ENCODE measurements around the gene ARID1B.

ARID1B gene

DNA sequence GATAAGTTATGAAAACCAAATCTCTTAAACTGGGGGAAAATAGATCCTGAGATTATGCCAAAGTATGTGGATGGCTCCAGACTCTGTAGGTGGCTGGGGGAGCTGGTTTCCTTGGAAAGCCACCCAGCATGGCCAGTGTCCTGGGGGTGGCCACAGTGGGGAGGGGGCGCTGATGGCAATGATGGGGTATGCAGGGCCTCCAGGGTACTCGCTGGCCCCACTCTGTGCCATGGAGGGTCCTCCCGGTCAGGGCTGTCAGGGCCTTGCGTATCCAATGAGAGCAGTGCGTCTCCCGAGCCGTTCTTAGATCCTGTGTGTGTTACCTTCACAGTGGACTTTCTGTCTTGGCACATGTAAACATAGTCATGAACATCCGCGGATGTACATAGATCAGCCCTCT lies 393.4 kb downstream of the ARID1B start (continued):
- TF ChIP-seq ZNF362 (tag by site-specific recombination; IDR thresholded peaks at IDR 0.05) (no peak), ZBTB10 (tag by site-specific recombination; IDR thresholded peaks at IDR 0.05) (no peak), ZNF169 (tag by site-specific recombination; IDR thresholded peaks at IDR 0.05) (no peak), ZNF311 (tag by site-specific recombination; IDR thresholded peaks at IDR 0.05; ENCODE audit: borderline replicate concordance) (no peak), SP3 (tag by site-specific recombination; IDR thresholded peaks at IDR 0.05) (no peak), ZNF112 (tag by site-specific recombination; IDR thresholded peaks at IDR 0.05) (no peak), ZNF302 (tag by site-specific recombination; IDR thresholded peaks at IDR 0.05; ENCODE audit: low read depth) (no peak), ZBTB20 (tag by site-specific recombination; IDR thresholded peaks at IDR 0.05) (no peak), ZSCAN18 (tag by site-specific recombination; IDR thresholded peaks at IDR 0.05) (no peak), ZNF560 (tag by site-specific recombination; IDR thresholded peaks at IDR 0.05; ENCODE audit: borderline replicate concordance) (no peak), RBAK (tag by site-specific recombination; IDR thresholded peaks at IDR 0.05) (no peak)
- TF ChIP-seq, protein P1, sequence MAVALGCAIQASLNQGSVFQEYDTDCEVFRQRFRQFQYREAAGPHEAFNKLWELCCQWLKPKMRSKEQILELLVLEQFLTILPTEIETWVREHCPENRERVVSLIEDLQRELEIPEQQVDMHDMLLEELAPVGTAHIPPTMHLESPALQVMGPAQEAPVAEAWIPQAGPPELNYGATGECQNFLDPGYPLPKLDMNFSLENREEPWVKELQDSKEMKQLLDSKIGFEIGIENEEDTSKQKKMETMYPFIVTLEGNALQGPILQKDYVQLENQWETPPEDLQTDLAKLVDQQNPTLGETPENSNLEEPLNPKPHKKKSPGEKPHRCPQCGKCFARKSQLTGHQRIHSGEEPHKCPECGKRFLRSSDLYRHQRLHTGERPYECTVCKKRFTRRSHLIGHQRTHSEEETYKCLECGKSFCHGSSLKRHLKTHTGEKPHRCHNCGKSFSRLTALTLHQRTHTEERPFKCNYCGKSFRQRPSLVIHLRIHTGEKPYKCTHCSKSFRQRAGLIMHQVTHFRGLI (tag by site-specific recombination; IDR thresholded peaks at IDR 0.05): no peak
- TF ChIP-seq, protein P2, sequence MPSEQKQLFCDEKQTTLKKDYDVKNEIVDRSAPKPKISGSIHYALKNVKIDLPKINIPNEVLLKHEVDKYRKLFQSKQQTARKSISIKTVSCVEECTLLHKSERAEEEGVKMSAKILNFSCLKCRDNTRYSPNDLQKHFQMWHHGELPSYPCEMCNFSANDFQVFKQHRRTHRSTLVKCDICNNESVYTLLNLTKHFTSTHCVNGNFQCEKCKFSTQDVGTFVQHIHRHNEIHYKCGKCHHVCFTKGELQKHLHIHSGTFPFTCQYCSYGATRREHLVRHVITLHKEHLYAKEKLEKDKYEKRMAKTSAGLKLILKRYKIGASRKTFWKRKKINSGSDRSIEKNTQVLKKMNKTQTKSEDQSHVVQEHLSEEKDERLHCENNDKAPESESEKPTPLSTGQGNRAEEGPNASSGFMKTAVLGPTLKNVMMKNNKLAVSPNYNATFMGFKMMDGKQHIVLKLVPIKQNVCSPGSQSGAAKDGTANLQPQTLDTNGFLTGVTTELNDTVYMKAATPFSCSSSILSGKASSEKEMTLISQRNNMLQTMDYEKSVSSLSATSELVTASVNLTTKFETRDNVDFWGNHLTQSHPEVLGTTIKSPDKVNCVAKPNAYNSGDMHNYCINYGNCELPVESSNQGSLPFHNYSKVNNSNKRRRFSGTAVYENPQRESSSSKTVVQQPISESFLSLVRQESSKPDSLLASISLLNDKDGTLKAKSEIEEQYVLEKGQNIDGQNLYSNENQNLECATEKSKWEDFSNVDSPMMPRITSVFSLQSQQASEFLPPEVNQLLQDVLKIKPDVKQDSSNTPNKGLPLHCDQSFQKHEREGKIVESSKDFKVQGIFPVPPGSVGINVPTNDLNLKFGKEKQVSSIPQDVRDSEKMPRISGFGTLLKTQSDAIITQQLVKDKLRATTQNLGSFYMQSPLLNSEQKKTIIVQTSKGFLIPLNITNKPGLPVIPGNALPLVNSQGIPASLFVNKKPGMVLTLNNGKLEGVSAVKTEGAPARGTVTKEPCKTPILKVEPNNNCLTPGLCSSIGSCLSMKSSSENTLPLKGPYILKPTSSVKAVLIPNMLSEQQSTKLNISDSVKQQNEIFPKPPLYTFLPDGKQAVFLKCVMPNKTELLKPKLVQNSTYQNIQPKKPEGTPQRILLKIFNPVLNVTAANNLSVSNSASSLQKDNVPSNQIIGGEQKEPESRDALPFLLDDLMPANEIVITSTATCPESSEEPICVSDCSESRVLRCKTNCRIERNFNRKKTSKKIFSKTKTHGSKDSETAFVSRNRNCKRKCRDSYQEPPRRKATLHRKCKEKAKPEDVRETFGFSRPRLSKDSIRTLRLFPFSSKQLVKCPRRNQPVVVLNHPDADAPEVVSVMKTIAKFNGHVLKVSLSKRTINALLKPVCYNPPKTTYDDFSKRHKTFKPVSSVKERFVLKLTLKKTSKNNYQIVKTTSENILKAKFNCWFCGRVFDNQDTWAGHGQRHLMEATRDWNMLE (tag by site-specific recombination; conservative IDR thresholded peaks at IDR 0.05; ENCODE audit: low read depth): no peak

- POLR2A ChIA-PET: no interaction called here
- TF ChIP-seq MEIS1 (CRISPR knock-in tag; IDR thresholded peaks at IDR 0.05; ENCODE audit: borderline replicate concordance): no peak
- TF ChIP-seq PBX3 (CRISPR knock-in tag; IDR thresholded peaks at IDR 0.05): no peak
- no peak for TF ChIP-seq ZNF16 (tag by site-specific recombination; IDR thresholded peaks at IDR 0.05; ENCODE audit: low read depth)
- no peak for TF ChIP-seq ZNF747 (tag by site-specific recombination; IDR thresholded peaks at IDR 0.05)
- no peak for TF ChIP-seq ZFP3 (tag by site-specific recombination; IDR thresholded peaks at IDR 0.05; ENCODE audit: low read depth)
- no peak for TF ChIP-seq ZBTB20 (tag by site-specific recombination; IDR thresholded peaks at IDR 0.05)
- no peak for TF ChIP-seq ZNF174 (tag by site-specific recombination; IDR thresholded peaks at IDR 0.05)
- TF ChIP-seq, protein P3, sequence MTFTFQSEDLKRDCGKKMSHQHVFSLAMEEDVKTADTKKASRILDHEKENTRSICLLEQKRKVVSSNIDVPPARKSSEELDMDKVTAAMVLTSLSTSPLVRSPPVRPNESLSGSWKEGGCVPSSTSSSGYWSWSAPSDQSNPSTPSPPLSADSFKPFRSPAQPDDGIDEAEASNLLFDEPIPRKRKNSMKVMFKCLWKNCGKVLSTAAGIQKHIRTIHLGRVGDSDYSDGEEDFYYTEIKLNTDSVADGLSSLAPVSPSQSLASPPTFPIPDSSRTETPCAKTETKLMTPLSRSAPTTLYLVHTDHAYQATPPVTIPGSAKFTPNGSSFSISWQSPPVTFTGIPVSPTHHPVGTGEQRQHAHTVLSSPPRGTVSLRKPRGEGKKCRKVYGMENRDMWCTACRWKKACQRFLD (tag by site-specific recombination; IDR thresholded peaks at IDR 0.05): no peak
- no peak for TF ChIP-seq ZBTB48 (tag by site-specific recombination; IDR thresholded peaks at IDR 0.05)
- no peak for TF ChIP-seq ZNF473 (tag by site-specific recombination; IDR thresholded peaks at IDR 0.05)
- TF ChIP-seq ZNF510 (tag by site-specific recombination; IDR thresholded peaks at IDR 0.05; ENCODE audit: insufficient replicate concordance): no peak
Observed at GRCh38 chr6:157171801-157172200, 394.6 kb downstream of the ARID1B start.

More at GRCh38 chr6:157171801-157172200, 394.6 kb downstream of the ARID1B start:
- H3K4me1 ChIP-seq (ENCODE audit: control insufficient read depth, insufficient read depth, low read length): no peaks in the 10 kb centered on the region
- no peaks in the 10 kb centered on the region for H3K9me3 ChIP-seq (ENCODE audit: control insufficient read depth, insufficient read depth, low read depth, low read length)
- peaks cover 0 to 23% of the 10 kb centered on the region in 2 experiments; a peak in 2 of 3 replicates for H3K36me3 ChIP-seq (ENCODE audit: control insufficient read depth in 2 of 2, insufficient read depth in 1 of 2, low read length in 2 of 2)
- CTCF ChIA-PET: interaction anchor here (1.3 to 1.7 kb wide), 2 partner anchors 12 to 13 kb away, joined by 3 to 8 read pairs; no protein-coding TSS in a partner anchor
- no peak overlapping the region for H3K27ac ChIP-seq (ENCODE audit: extremely low read depth, low read depth, low read length)
- no peak overlapping the region for H3K4me3 ChIP-seq (ENCODE audit: low read depth, low read length)

Data from HEK293 (cell line).